Skeletal muscle tissue (tissue), 4 donors: ENCODE data around the gene NDUFS8. TPM values are rescaled to one million over a fixed set of nuclear protein-coding genes. Genes with fewer than 3 reads are reported as not detected.

Experiments
- H3K27ac ChIP-seq: one replicate; pipeline ENCODE4 v1.7.0; 2013; ENCODE audit warnings: mild to moderate bottlenecking, low read depth, low read length, inconsistent platforms
- H3K27me3 ChIP-seq, 3 donors: one replicate each; pipeline ENCODE4 v1.7.0; 2013; ENCODE audit warnings: low read length in 3 of 3; ENCODE audit not compliant: control insufficient read depth in 3 of 3, insufficient read depth in 3 of 3
- H3K36me3 ChIP-seq, 3 donors: one replicate each; pipeline ENCODE4 v1.7.0; 2013; ENCODE audit warnings: low read length in 3 of 3; ENCODE audit not compliant: control insufficient read depth in 3 of 3, insufficient read depth in 3 of 3
- H3K4me1 ChIP-seq, 3 donors: one replicate each; pipeline ENCODE4 v1.7.0; 2013; ENCODE audit warnings: low read length in 3 of 3, mild to moderate bottlenecking in 3 of 3; ENCODE audit not compliant: control insufficient read depth in 3 of 3, insufficient read depth in 3 of 3
- H3K4me3 ChIP-seq, 3 donors: one replicate each; pipeline ENCODE4 v1.7.0; 2013; ENCODE audit warnings: low read length in 3 of 3
- H3K9ac ChIP-seq, 3 donors: one replicate each; pipeline ENCODE4 v1.7.0; 2013; ENCODE audit warnings: low read length in 3 of 3, mild to moderate bottlenecking in 3 of 3, moderate library complexity in 2 of 3, low read depth in 1 of 3
- H3K9me3 ChIP-seq, 3 donors: one replicate each; pipeline ENCODE4 v1.7.0; 2013; ENCODE audit warnings: low read length in 3 of 3; ENCODE audit not compliant: control insufficient read depth in 3 of 3
- total RNA-seq: library from RNA; depleted of rRNA; stranded (reverse); fragments of >200 nt; gene quantifications from one replicate; pipeline ENCODE4 v1.2.3, GENCODE V29; 2014
- donor health status: Osteomylitis.

Gene NDUFS8
- total RNA-seq, 1 donor from 2014 or later = 64.7 TPM

DNA sequence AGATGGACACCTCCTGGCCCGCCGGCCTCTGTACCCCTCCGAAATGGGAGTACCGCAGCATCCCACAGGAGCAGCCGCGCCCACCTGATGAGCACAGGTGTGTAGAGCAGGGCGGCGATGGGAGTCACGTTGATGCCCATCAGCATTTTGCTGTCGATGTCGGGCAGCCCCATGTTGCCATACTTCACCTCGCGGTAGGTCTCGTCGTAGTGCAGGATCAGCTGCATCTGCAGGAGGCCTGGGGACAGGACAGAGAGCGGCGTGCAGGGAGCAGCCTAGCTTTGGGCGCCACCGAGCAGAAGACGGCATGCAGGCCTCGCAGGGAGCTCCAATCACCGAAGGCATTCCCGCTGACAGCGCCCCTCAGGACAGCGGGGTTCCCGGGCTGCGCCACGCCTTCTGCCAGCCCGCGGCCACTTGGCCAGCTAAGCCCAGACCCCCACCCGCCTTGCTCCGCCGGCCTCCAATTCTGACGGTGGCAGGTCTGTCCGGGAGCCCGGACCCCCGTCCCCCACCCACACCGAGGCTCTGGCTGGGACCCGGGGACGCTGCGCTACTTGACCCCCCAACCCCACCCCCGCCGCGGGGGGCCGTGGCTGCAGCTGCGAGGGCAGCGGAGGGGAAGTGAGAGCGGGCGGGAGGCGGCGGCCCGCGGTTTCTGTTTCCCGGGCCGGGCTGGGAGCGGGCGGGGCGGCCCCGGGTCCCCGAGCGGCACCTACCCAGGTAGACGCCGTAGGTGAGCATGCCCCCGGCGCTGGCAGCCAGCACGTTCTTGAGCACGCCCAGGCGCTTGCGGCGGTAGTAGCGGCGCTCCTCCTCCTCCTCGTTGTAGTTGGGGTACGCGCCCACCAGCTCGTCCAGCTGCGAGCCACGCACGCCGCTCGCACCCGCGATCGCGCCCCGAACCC is 27.3 kb upstream of the NDUFS8 start:
- no peaks in the 10 kb centered on the region for H3K9me3 ChIP-seq
- H3K36me3 ChIP-seq = no peaks in the 10 kb centered on the region
- no peak overlapping the region for H3K9ac ChIP-seq
- H3K4me3 ChIP-seq = peak overlapping the region in 2 of 3 donors; percentile 63 to 65
- H3K27ac ChIP-seq = no peak overlapping the region
- peaks cover 3 to 7% (median 6%) of the 10 kb centered on the region in 3 donors for H3K4me1 ChIP-seq
- H3K27me3 ChIP-seq = peaks cover 0 to 14% (median 4%) of the 10 kb centered on the region in 3 donors

GRCh38 chr11:68003846-68004550 is 26.5 kb upstream of the NDUFS8 start, which contains the start of gene UNC93B1:
Gene UNC93B1, minus strand, starts transcription at chr11:68004097. Its CDS starts 54 bp downstream, at chr11:68004043.
- H3K9ac ChIP-seq = peak within 1 kb of the TSS in 1 of 3 donors; percentile 54
- no peak within 1 kb of the TSS for H3K27ac ChIP-seq
- peak within 1 kb of the TSS; percentile 59 to 65 (median 63) for H3K4me3 ChIP-seq

DNA sequence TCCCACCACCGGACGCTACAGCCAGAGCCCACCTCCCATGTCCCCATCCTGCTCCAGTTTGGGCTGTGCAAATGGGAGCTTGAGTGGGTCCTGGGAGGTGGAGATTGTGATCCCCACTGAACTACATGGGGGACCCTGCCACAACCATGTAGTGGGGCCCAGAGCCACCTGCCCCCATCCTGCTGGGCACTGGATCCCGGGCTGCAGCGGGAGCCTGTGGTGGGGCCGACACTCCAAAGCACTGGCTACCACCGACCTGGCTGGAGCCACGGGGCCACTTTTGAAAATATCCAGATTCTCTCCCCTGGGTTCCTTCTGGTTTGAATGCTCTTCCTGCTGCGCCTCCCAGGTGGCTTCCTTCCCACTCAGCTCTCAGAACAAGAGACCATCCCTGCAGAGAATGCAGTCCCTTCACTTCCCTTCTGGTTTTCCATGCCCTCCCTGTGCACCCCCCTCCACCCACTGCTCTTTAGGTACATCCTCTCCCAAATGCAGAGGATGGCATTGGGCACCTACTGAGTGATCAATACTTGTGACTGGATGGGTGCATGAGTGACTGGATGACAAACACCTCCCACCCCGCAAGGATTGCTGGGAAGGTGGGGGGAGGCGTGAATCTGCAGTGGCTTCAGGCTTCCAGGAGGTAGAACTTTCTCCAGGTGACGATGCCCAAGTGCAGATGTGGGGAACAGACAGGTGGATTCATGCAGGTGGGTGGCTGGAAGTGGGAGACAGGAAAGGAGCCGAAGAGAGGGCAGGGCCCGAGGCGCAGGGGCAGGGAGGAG is 25.7 kb upstream of the NDUFS8 start:
- Histone ChIP-seq H3K36me3 (no peaks in the 10 kb centered on the region), H3K9me3 (no peaks in the 10 kb centered on the region), H3K27ac (no peak overlapping the region), H3K27me3 (peaks cover 0 to 14% (median 4%) of the 10 kb centered on the region in 3 donors), H3K9ac (peak overlapping the region in 1 of 3 donors; percentile 54), H3K4me3 (peak overlapping the region; percentile 59 to 63 (median 63)), H3K4me1 (peaks cover 3 to 8% (median 7%) of the 10 kb centered on the region in 3 donors)

More at GRCh38 chr11:68003846-68004550, 26.5 kb upstream of the NDUFS8 start, which contains the start of gene UNC93B1:
- Histone ChIP-seq H3K4me1 (peaks cover 3 to 7% (median 6%) of the 10 kb centered on the region in 3 donors), H3K27me3 (peaks cover 0 to 14% (median 4%) of the 10 kb centered on the region in 3 donors), H3K9me3 (no peaks in the 10 kb centered on the region), H3K36me3 (no peaks in the 10 kb centered on the region)

DNA sequence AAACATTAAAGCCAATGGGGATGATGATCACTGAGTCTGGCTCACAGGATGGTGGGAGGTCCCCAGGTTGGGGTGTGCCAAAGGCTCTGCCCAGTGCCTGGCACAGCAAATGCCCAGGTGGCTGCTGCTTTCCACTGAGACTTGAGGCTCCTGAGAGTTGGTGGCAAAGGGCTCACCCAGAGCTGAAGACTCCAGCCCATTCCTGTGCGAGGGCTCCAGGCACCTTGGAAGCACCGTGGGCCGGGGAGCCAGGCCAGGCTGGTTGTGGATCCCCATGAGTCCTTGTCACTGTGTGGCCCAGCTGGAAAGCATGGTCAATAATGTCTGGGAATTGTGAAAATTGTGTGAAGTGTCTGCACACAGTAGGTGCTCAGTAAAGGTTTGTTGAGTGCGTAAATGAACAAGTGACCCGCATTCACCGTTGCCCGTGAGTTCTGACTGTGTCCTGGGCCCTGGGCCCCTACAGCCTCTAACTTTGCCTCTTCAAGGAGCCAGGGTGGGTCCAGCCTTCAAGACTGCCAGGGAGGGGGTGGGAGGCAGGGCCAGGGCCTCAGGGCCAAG is 23.8 kb upstream of the NDUFS8 start:
- Histone ChIP-seq H3K4me3 (no peak overlapping the region), H3K27ac (no peak overlapping the region), H3K27me3 (peaks cover 0 to 14% (median 4%) of the 10 kb centered on the region in 3 donors), H3K9ac (no peak overlapping the region), H3K9me3 (no peaks in the 10 kb centered on the region), H3K4me1 (peaks cover 9 to 25% (median 22%) of the 10 kb centered on the region in 3 donors), H3K36me3 (no peaks in the 10 kb centered on the region)

GRCh38 chr11:68007498-68008380 is 22.7 kb upstream of the NDUFS8 start:
- Histone ChIP-seq H3K4me1 (peaks cover 9 to 30% (median 25%) of the 10 kb centered on the region in 3 donors), H3K4me3 (no peak overlapping the region), H3K36me3 (no peaks in the 10 kb centered on the region), H3K27ac (no peak overlapping the region), H3K27me3 (peaks cover 0 to 14% (median 4%) of the 10 kb centered on the region in 3 donors), H3K9me3 (no peaks in the 10 kb centered on the region), H3K9ac (no peak overlapping the region)

- Histone ChIP-seq H3K9me3 (no peaks in the 10 kb centered on the region), H3K4me3 (no peak overlapping the region), H3K9ac (no peak overlapping the region), H3K36me3 (no peaks in the 10 kb centered on the region), H3K27ac (no peak overlapping the region), H3K4me1 (peaks cover 9 to 37% (median 25%) of the 10 kb centered on the region in 3 donors), H3K27me3 (peaks cover 0 to 9% (median 0%) of the 10 kb centered on the region in 3 donors)
These were observed 21.8 kb upstream of the NDUFS8 start for GRCh38 chr11:68008381-68009337.

DNA sequence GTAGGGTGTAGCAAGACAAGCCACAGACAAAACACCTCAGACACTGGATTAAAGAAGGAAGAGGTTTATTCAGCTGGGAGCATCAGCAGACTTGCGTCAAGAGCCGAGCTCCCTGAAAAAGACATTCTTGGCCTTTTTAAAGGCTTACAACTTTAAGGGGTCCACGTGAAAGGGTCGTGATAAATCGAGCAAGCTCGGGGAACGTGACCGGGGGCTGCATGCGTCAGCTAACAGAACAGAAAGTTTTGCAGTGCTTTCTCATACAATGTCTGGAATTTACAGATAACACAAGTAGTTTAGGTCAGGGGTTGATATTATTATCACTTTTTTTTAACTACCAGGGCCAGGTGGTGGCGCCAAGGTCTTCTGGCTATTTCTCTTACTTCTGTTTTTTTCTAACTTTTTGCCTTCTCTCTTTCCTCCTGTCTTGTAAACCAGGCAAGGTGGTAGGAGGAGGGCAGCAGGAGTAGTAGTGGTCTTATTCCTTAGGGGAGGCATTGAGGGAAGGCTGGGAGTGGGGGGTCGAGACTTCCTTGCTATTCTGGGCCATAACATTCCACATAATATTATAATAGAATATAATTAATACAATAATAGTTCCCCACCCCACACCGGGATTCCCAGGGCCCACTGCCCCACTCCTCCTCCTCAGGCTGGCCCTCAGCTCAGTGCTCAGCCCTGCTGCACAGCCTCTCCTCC is 20.9 kb upstream of the NDUFS8 start:
- Histone ChIP-seq H3K9me3 (no peaks in the 10 kb centered on the region), H3K36me3 (no peaks in the 10 kb centered on the region), H3K9ac (peak overlapping the region in 2 of 3 donors; percentile 63 to 74), H3K27ac (peak overlapping the region; percentile 72), H3K4me1 (peaks cover 6 to 37% (median 20%) of the 10 kb centered on the region in 3 donors), H3K27me3 (peaks cover 0 to 4% (median 0%) of the 10 kb centered on the region in 3 donors), H3K4me3 (peak overlapping the region in 2 of 3 donors; percentile 56 to 64)
